Calu3 (cell line): ENCODE results near the gene HTRA1. TPM values are rescaled to one million over a fixed set of nuclear protein-coding genes. Genes with fewer than 3 reads are reported as not detected.

Experiments used
- BruUV-seq: library from RNA; stranded (reverse); fragments of 400-500 nt; replicated peaks from 2 replicates; lab custom pipeline; 2021; lab: Mats Ljungman, UMichigan
- CTCF ChIA-PET: fragments of 300-600 bp; sonication (Branson Sonifier 250); formaldehyde crosslinking; loops from one replicate; lab custom pipeline; 2022; ENCODE audit warnings: antibody characterized with exemption; lab: Charles Lee
- DNase-seq: peaks from one replicate; pipeline ENCODE4 v3.0.0; 2022
- H3K27ac Mint-ChIP-seq: one replicate; pipeline ENCODE4 v1.8.0; 2022; ENCODE audit warnings: mixed read lengths; ENCODE audit not compliant: unreplicated experiment
- H3K27me3 Mint-ChIP-seq: one replicate; pipeline ENCODE4 v1.8.0; 2022; ENCODE audit warnings: mixed read lengths; ENCODE audit not compliant: unreplicated experiment
- H3K36me3 Mint-ChIP-seq: one replicate; pipeline ENCODE4 v1.8.0; 2022; ENCODE audit warnings: mild to moderate bottlenecking, moderate library complexity, mixed read lengths; ENCODE audit not compliant: insufficient read depth, unreplicated experiment
- H3K4me1 Mint-ChIP-seq: one replicate; pipeline ENCODE4 v1.8.0; 2022; ENCODE audit warnings: mild to moderate bottlenecking, low read depth, mixed read lengths; ENCODE audit not compliant: unreplicated experiment
- H3K4me3 Mint-ChIP-seq: one replicate; pipeline ENCODE4 v1.8.0; 2022; ENCODE audit warnings: mild to moderate bottlenecking, low read depth, moderate library complexity, mixed read lengths; ENCODE audit not compliant: unreplicated experiment
- H3K9me3 Mint-ChIP-seq: one replicate; pipeline ENCODE4 v1.8.0; 2022; ENCODE audit warnings: low read depth, mixed read lengths; ENCODE audit not compliant: unreplicated experiment
- CTCF ChIP-seq: fragments of 200-600 bp; IDR thresholded peaks from one replicate; pipeline ENCODE4 v1.8.0; 2022; ENCODE audit warnings: antibody characterized with exemption; ENCODE audit not compliant: unreplicated experiment
- intact Hi-C: fragments of 100-400 bp; cut with micrococcal nuclease; formaldehyde crosslinking; loops from one replicate; pipeline ENCODE4 v1.10.0; 2022; ENCODE audit not compliant: unreplicated experiment
- total RNA-seq: library from RNA; stranded (reverse); gene quantifications from 2 replicates; pipeline ENCODE4 v1.2.3, GENCODE V29; 2022

HTRA1 gene
- total RNA-seq, 1 experiment from 2014 or later, result 1.3 TPM

GRCh38 chr10:122462533-122463465, 1.4 kb downstream of the HTRA1 start:
- H3K27me3 Mint-ChIP-seq, result peaks cover 84% of the 10 kb centered on the region
- no peak for TF ChIP-seq CTCF
- intact Hi-C loops, result no loop called here
- DNase-seq, result no peak
- no peaks in the 10 kb centered on the region for H3K36me3 Mint-ChIP-seq
- H3K4me1 Mint-ChIP-seq, result no peaks in the 10 kb centered on the region
- no peak overlapping the region for H3K27ac Mint-ChIP-seq
- no TSS peak for BruUV-seq
- CTCF ChIA-PET, result no interaction called here
- H3K4me3 Mint-ChIP-seq, result peak overlapping the region; percentile 64
- no peaks in the 10 kb centered on the region for H3K9me3 Mint-ChIP-seq

GRCh38 chr10:122463466-122464249, 2.3 kb downstream of the HTRA1 start:
- DNase-seq, result no peak
- H3K27me3 Mint-ChIP-seq, result peaks cover 81% of the 10 kb centered on the region
- H3K27ac Mint-ChIP-seq, result no peak overlapping the region
- BruUV-seq, result no TSS peak
- no peak overlapping the region for H3K4me3 Mint-ChIP-seq
- H3K4me1 Mint-ChIP-seq, result no peaks in the 10 kb centered on the region
- H3K9me3 Mint-ChIP-seq, result no peaks in the 10 kb centered on the region
- CTCF ChIA-PET, result no interaction called here
- intact Hi-C loops, result no loop called here
- H3K36me3 Mint-ChIP-seq, result no peaks in the 10 kb centered on the region
- TF ChIP-seq CTCF, result no peak

- DNase-seq, result no peak
- Mint-ChIP-seq H3K9me3 (no peaks in the 10 kb centered on the region), H3K27ac (no peak overlapping the region), H3K4me3 (no peak overlapping the region), H3K4me1 (no peaks in the 10 kb centered on the region), H3K36me3 (no peaks in the 10 kb centered on the region), H3K27me3 (peaks cover 79% of the 10 kb centered on the region)
- CTCF ChIA-PET, result no interaction called here
- intact Hi-C loops, result no loop called here
- TF ChIP-seq CTCF, result no peak
- BruUV-seq, result no TSS peak
Measured at GRCh38 chr10:122464250-122464510, 2.8 kb downstream of the HTRA1 start.

GRCh38 chr10:122464586-122464985, 3.2 kb downstream of the HTRA1 start:
- CTCF ChIA-PET, result no interaction called here
- Mint-ChIP-seq H3K4me1 (no peaks in the 10 kb centered on the region), H3K27me3 (peaks cover 79% of the 10 kb centered on the region), H3K27ac (no peak overlapping the region), H3K4me3 (no peak overlapping the region), H3K36me3 (no peaks in the 10 kb centered on the region), H3K9me3 (no peaks in the 10 kb centered on the region)
- intact Hi-C loops, result no loop called here
- BruUV-seq, result no TSS peak
- no peak for DNase-seq
- TF ChIP-seq CTCF, result no peak
